ENCODE results near the gene TCF4. TPM values are rescaled to one million over a fixed set of nuclear protein-coding genes. Genes with fewer than 3 reads are reported as not detected.

Gene TCF4
- total and polyA plus RNA-seq, 2 donors = 12.7 to 36.6 TPM

GRCh38 chr18:55258088-55258487 is 329.9 kb downstream of the TCF4 start:
- Histone ChIP-seq H3K4me3 (ENCODE audit: low read length in 2 of 2) (no peak overlapping the region), H3K9me3 (ENCODE audit: control insufficient read depth in 2 of 2, insufficient read depth in 1 of 2, low read length in 1 of 2) (no peaks in the 10 kb centered on the region), H3K27me3 (ENCODE audit: control insufficient read depth in 2 of 2, insufficient read depth in 1 of 2, low read length in 1 of 2) (no peaks in the 10 kb centered on the region), H3K27ac (ENCODE audit: low read depth in 1 of 2, low read length in 1 of 2) (no peak overlapping the region), H3K36me3 (ENCODE audit: control insufficient read depth in 2 of 2, insufficient read depth in 2 of 2, low read length in 1 of 2) (peaks cover 0 to 3% of the 10 kb centered on the region in 2 donors), H3K4me1 (ENCODE audit: control insufficient read depth in 2 of 2, insufficient read depth in 2 of 2, low read length in 2 of 2) (no peaks in the 10 kb centered on the region)
- 98% methylated on average over 4 of the region's 4 CpGs for WGBS
- no peak for DNase-seq (ENCODE audit: low read depth in 6 of 9, low spot score in 9 of 9)

- H3K36me3 ChIP-seq (ENCODE audit: control insufficient read depth in 2 of 2, insufficient read depth in 2 of 2, low read length in 1 of 2) = peaks cover 0 to 3% of the 10 kb centered on the region in 2 donors
- no peak overlapping the region for H3K4me3 ChIP-seq (ENCODE audit: low read length in 2 of 2)
- H3K27me3 ChIP-seq (ENCODE audit: control insufficient read depth in 2 of 2, insufficient read depth in 1 of 2, low read length in 1 of 2) = no peaks in the 10 kb centered on the region
- no peak for DNase-seq (ENCODE audit: low read depth in 6 of 9, low spot score in 9 of 9)
- H3K27ac ChIP-seq (ENCODE audit: low read depth in 1 of 2, low read length in 1 of 2) = no peak overlapping the region
- 99% methylated on average over 1 of the region's 1 CpG for WGBS
- no peaks in the 10 kb centered on the region for H3K9me3 ChIP-seq (ENCODE audit: control insufficient read depth in 2 of 2, insufficient read depth in 1 of 2, low read length in 1 of 2)
- peaks cover 0 to 2% of the 10 kb centered on the region in 2 donors for H3K4me1 ChIP-seq (ENCODE audit: control insufficient read depth in 2 of 2, insufficient read depth in 2 of 2, low read length in 2 of 2)
These were observed 331.1 kb downstream of the TCF4 start for GRCh38 chr18:55256929-55257289.

GRCh38 chr18:55256226-55256928 is 331.6 kb downstream of the TCF4 start:
- Histone ChIP-seq H3K27me3 (ENCODE audit: control insufficient read depth in 2 of 2, insufficient read depth in 1 of 2, low read length in 1 of 2) (no peaks in the 10 kb centered on the region), H3K9me3 (ENCODE audit: control insufficient read depth in 2 of 2, insufficient read depth in 1 of 2, low read length in 1 of 2) (no peaks in the 10 kb centered on the region), H3K4me1 (ENCODE audit: control insufficient read depth in 2 of 2, insufficient read depth in 2 of 2, low read length in 2 of 2) (peaks cover 0 to 3% of the 10 kb centered on the region in 2 donors), H3K36me3 (ENCODE audit: control insufficient read depth in 2 of 2, insufficient read depth in 2 of 2, low read length in 1 of 2) (peaks cover 0 to 3% of the 10 kb centered on the region in 2 donors), H3K27ac (ENCODE audit: low read depth in 1 of 2, low read length in 1 of 2) (no peak overlapping the region), H3K4me3 (ENCODE audit: low read length in 2 of 2) (no peak overlapping the region)
- WGBS = 94% methylated on average over 7 of the region's 7 CpGs
- DNase-seq (ENCODE audit: low read depth in 6 of 9, low spot score in 9 of 9) = no peak

DNA sequence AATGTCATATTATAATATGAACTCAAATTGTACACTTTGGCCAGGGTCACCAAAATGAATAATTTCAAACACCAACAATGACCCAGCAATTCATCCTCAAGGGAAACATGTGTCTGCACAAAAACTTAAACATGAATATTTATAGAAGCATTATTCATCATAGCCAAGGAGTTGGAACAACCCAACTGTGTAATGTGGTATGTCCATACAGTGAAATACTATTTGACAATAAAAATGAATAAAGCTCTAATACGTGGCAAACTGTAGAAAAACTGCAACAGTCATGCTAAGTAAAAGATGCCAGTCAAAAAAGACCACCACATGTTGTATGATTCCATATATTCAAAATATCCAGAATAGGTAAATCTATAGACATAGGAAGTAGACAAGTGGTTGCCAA is 334.2 kb downstream of the TCF4 start:
- peaks cover 0 to 3% of the 10 kb centered on the region in 2 donors for H3K4me1 ChIP-seq (ENCODE audit: control insufficient read depth in 2 of 2, insufficient read depth in 2 of 2, low read length in 2 of 2)
- H3K27me3 ChIP-seq (ENCODE audit: control insufficient read depth in 2 of 2, insufficient read depth in 1 of 2, low read length in 1 of 2) = no peaks in the 10 kb centered on the region
- no peak overlapping the region for H3K4me3 ChIP-seq (ENCODE audit: low read length in 2 of 2)
- no peak overlapping the region for H3K27ac ChIP-seq (ENCODE audit: low read depth in 1 of 2, low read length in 1 of 2)
- no peak for DNase-seq (ENCODE audit: low read depth in 6 of 9, low spot score in 9 of 9)
- no peaks in the 10 kb centered on the region for H3K9me3 ChIP-seq (ENCODE audit: control insufficient read depth in 2 of 2, insufficient read depth in 1 of 2, low read length in 1 of 2)
- peaks cover 0 to 3% of the 10 kb centered on the region in 2 donors for H3K36me3 ChIP-seq (ENCODE audit: control insufficient read depth in 2 of 2, insufficient read depth in 2 of 2, low read length in 1 of 2)
- 98% methylated on average over 1 of the region's 1 CpG for WGBS

- Histone ChIP-seq H3K27ac (ENCODE audit: low read depth in 1 of 2, low read length in 1 of 2) (no peak overlapping the region), H3K4me1 (ENCODE audit: control insufficient read depth in 2 of 2, insufficient read depth in 2 of 2, low read length in 2 of 2) (peaks cover 0 to 3% of the 10 kb centered on the region in 2 donors), H3K27me3 (ENCODE audit: control insufficient read depth in 2 of 2, insufficient read depth in 1 of 2, low read length in 1 of 2) (no peaks in the 10 kb centered on the region), H3K9me3 (ENCODE audit: control insufficient read depth in 2 of 2, insufficient read depth in 1 of 2, low read length in 1 of 2) (no peaks in the 10 kb centered on the region), H3K4me3 (ENCODE audit: low read length in 2 of 2) (no peak overlapping the region), H3K36me3 (ENCODE audit: control insufficient read depth in 2 of 2, insufficient read depth in 2 of 2, low read length in 1 of 2) (peaks cover 0 to 3% of the 10 kb centered on the region in 2 donors)
- DNase-seq (ENCODE audit: low read depth in 6 of 9, low spot score in 9 of 9) = no peak
- 89% methylated on average over 2 of the region's 2 CpGs for WGBS
These were observed 335.1 kb downstream of the TCF4 start for GRCh38 chr18:55252901-55253300.

DNA sequence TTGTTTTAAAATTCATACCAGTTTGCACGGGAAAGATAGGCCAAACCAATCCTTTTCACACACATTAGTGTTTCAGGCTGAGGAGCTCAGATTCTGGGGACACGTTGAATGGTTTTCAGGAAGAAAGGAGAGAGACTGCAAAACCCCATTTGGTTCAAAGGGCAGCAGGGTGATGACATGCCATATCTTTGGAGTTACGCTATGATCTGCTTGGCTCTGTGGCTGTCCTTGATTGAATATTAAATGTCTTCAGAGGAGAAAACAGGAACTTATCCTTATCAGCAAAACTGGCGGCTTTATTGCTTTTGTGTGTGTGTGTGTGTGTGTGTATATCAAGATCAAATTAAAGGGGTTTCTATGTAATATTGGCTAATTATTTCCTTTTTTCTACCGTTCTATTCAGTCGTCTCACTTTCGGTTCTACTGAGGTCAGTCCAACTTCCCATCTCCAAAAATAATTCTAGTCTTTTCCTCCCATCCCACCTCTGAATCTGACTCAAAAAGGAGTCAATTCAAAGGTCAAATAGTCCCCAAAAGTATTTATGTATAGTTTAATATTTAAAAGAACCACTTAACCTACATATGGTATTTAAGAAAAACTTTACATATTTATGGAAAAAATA is 335.8 kb downstream of the TCF4 start:
- H3K27ac ChIP-seq (ENCODE audit: low read depth in 1 of 2, low read length in 1 of 2) = no peak overlapping the region
- peaks cover 0 to 3% of the 10 kb centered on the region in 2 donors for H3K36me3 ChIP-seq (ENCODE audit: control insufficient read depth in 2 of 2, insufficient read depth in 2 of 2, low read length in 1 of 2)
- 90% methylated on average over 7 of the region's 7 CpGs for WGBS
- peaks cover 0 to 3% of the 10 kb centered on the region in 2 donors for H3K4me1 ChIP-seq (ENCODE audit: control insufficient read depth in 2 of 2, insufficient read depth in 2 of 2, low read length in 2 of 2)
- DNase-seq (ENCODE audit: low read depth in 6 of 9, low spot score in 9 of 9) = no peak
- no peaks in the 10 kb centered on the region for H3K27me3 ChIP-seq (ENCODE audit: control insufficient read depth in 2 of 2, insufficient read depth in 1 of 2, low read length in 1 of 2)
- H3K4me3 ChIP-seq (ENCODE audit: low read length in 2 of 2) = no peak overlapping the region
- no peaks in the 10 kb centered on the region for H3K9me3 ChIP-seq (ENCODE audit: control insufficient read depth in 2 of 2, insufficient read depth in 1 of 2, low read length in 1 of 2)

GRCh38 chr18:55251254-55251971 is 336.6 kb downstream of the TCF4 start:
- Histone ChIP-seq H3K36me3 (ENCODE audit: control insufficient read depth in 2 of 2, insufficient read depth in 2 of 2, low read length in 1 of 2) (peaks cover 0 to 3% of the 10 kb centered on the region in 2 donors), H3K27me3 (ENCODE audit: control insufficient read depth in 2 of 2, insufficient read depth in 1 of 2, low read length in 1 of 2) (no peaks in the 10 kb centered on the region), H3K4me1 (ENCODE audit: control insufficient read depth in 2 of 2, insufficient read depth in 2 of 2, low read length in 2 of 2) (peaks cover 0 to 3% of the 10 kb centered on the region in 2 donors), H3K4me3 (ENCODE audit: low read length in 2 of 2) (no peak overlapping the region), H3K9me3 (ENCODE audit: control insufficient read depth in 2 of 2, insufficient read depth in 1 of 2, low read length in 1 of 2) (no peaks in the 10 kb centered on the region), H3K27ac (ENCODE audit: low read depth in 1 of 2, low read length in 1 of 2) (no peak overlapping the region)
- 93% methylated on average over 13 of the region's 13 CpGs for WGBS
- DNase-seq (ENCODE audit: low read depth in 6 of 9, low spot score in 9 of 9) = no peak

DNA sequence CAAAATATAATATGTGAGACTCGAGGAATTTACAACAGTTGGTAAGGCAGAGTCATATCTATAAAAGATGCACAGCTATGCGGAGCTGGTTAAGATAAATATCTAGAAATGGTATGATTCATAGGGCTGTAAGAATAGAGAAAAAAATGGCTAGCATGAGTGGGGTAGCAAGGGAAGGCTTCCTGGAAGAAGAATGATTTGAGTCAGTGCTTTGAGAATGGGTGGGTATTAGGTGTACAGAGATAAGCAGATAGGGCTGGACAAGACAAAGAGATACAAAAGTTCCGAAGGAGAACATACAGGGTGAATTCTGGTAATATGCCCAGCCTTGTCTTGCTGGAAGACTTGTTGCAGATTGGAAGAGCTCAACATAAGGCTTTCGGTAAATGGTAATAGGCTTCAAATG is 337.2 kb downstream of the TCF4 start:
- no peaks in the 10 kb centered on the region for H3K9me3 ChIP-seq (ENCODE audit: control insufficient read depth in 2 of 2, insufficient read depth in 1 of 2, low read length in 1 of 2)
- no peak for DNase-seq (ENCODE audit: low read depth in 6 of 9, low spot score in 9 of 9)
- H3K27ac ChIP-seq (ENCODE audit: low read depth in 1 of 2, low read length in 1 of 2) = no peak overlapping the region
- peaks cover 0 to 3% of the 10 kb centered on the region in 2 donors for H3K4me1 ChIP-seq (ENCODE audit: control insufficient read depth in 2 of 2, insufficient read depth in 2 of 2, low read length in 2 of 2)
- H3K36me3 ChIP-seq (ENCODE audit: control insufficient read depth in 2 of 2, insufficient read depth in 2 of 2, low read length in 1 of 2) = peaks cover 0 to 3% of the 10 kb centered on the region in 2 donors
- 97% methylated on average over 4 of the region's 4 CpGs for WGBS
- H3K4me3 ChIP-seq (ENCODE audit: low read length in 2 of 2) = no peak overlapping the region
- no peaks in the 10 kb centered on the region for H3K27me3 ChIP-seq (ENCODE audit: control insufficient read depth in 2 of 2, insufficient read depth in 1 of 2, low read length in 1 of 2)

DNA sequence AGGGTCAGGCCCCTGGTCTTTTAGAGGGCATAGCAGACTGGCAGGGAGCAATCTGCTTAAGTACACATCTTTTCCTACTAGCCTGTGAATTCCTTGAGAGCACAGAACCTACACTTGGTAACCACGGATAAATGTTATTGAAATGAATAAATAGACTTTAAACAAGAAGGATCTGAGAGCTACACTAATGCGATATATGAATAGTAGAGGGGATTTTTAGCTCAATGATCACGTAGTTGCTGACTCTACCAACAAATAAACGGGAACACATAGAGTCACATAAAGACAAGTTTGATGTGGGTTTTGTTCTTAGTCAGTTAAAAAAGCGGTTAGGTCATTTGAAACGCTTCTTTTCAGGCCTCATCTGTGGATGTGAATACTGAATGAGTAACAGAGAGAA is 338.4 kb downstream of the TCF4 start:
- 94% methylated on average over 6 of the region's 6 CpGs for WGBS
- Histone ChIP-seq H3K36me3 (ENCODE audit: control insufficient read depth in 2 of 2, insufficient read depth in 2 of 2, low read length in 1 of 2) (peaks cover 0 to 3% of the 10 kb centered on the region in 2 donors), H3K4me3 (ENCODE audit: low read length in 2 of 2) (no peak overlapping the region), H3K27ac (ENCODE audit: low read depth in 1 of 2, low read length in 1 of 2) (no peak overlapping the region), H3K9me3 (ENCODE audit: control insufficient read depth in 2 of 2, insufficient read depth in 1 of 2, low read length in 1 of 2) (no peaks in the 10 kb centered on the region), H3K4me1 (ENCODE audit: control insufficient read depth in 2 of 2, insufficient read depth in 2 of 2, low read length in 2 of 2) (peaks cover 0 to 3% of the 10 kb centered on the region in 2 donors), H3K27me3 (ENCODE audit: control insufficient read depth in 2 of 2, insufficient read depth in 1 of 2, low read length in 1 of 2) (no peaks in the 10 kb centered on the region)
- no peak for DNase-seq (ENCODE audit: low read depth in 6 of 9, low spot score in 9 of 9)

All from thymus (tissue), 11 donors.